HG02981 (cell line): ENCODE data around the gene EIF3F.
A peak's percentile ranks its signal among the peaks of the same experiment; 100 is the strongest.

Experiments used
- ATAC-seq: cut with Tn5 transposase; IDR thresholded peaks from one replicate; pipeline ENCODE4 v1.9.1; 2021; ENCODE audit warnings: mild to moderate bottlenecking, moderate library complexity; ENCODE audit not compliant: unreplicated experiment

Gene EIF3F, protein sequence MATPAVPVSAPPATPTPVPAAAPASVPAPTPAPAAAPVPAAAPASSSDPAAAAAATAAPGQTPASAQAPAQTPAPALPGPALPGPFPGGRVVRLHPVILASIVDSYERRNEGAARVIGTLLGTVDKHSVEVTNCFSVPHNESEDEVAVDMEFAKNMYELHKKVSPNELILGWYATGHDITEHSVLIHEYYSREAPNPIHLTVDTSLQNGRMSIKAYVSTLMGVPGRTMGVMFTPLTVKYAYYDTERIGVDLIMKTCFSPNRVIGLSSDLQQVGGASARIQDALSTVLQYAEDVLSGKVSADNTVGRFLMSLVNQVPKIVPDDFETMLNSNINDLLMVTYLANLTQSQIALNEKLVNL

DNA sequence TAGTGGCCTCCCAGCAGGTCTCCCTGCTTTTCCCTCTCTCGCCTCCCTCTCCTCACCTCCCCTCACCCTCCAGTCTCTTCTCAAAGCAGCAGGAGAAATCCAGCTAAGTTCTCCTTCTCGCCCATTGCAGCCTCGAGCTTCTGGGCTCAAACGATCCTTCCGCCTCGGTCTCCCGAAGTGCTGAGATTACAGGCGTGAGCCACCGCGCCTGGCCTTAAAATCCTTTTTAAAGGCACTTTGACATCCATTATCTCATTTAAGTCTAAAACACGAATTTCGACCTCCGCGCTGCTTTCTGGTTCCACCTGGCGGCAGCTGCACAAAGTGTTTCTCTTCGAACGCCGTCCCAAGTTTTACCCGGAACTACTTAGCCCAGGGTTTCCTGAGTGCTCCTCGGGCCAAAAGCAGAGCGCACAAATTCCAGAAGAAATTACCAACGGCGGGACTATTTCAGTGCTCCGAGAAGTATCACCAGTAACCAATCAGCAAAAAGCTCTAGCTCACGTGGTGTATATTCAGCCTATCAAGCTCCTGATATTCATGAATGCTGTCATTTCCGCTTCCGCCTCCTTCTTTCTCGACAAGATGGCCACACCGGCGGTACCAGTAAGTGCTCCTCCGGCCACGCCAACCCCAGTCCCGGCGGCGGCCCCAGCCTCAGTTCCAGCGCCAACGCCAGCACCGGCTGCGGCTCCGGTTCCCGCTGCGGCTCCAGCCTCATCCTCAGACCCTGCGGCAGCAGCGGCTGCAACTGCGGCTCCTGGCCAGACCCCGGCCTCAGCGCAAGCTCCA, at the start of gene EIF3F:
EIF3F (plus strand) TSS at position 570 of the 792 bp plus-strand sequence; CDS start at position 586, 16 bp downstream.
- peak; percentile 92 for ATAC-seq

DNA sequence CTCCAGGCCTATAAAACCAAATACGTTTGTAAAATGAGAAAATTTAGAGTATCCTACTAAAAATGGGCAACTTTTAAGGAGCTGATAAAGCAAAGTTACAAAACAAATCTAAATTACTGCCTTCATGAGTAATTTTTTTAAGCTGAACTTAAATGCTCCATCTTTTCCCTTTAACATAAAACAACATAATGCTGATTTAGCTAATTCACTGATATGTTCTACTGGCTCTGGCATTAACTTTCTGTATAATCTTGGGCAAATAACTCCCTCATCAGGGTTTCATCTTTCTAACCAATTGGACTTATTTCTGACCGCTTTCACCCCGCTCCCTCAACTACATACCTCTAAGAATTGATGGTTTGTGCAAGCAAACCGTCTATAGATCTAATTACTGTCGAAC, 46.0 kb upstream of the EIF3F start:
- no peak for ATAC-seq

GRCh38 chr11:7941608-7942007, 45.5 kb upstream of the EIF3F start, which contains the start of gene OR10A3:
TSS of gene OR10A3 (minus strand) at chr11:7941708. CDS start at chr11:7939520, 2,188 bp downstream.
- no peak for ATAC-seq

DNA sequence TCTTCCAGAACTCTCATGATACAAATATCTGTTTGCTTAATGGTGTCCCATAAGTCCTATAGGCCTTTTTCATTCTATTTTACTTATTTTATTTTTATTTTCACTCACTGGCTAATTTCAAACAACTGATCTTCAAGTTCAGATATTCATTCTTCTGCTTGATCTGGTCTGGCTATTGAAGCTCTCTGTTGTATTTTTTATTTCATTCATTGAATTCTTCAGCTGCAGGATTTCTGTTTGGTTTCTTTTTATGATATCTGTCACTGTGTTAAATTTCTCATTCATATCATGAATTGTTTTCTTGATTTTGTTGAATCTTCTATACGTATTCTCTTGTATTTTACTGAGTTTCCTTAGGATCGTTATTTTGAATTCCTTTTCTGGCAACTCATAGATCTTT, 43.0 kb upstream of the EIF3F start:
- ATAC-seq = no peak

GRCh38 chr11:7949934-7950333, 37.2 kb upstream of the EIF3F start:
- no peak for ATAC-seq

DNA sequence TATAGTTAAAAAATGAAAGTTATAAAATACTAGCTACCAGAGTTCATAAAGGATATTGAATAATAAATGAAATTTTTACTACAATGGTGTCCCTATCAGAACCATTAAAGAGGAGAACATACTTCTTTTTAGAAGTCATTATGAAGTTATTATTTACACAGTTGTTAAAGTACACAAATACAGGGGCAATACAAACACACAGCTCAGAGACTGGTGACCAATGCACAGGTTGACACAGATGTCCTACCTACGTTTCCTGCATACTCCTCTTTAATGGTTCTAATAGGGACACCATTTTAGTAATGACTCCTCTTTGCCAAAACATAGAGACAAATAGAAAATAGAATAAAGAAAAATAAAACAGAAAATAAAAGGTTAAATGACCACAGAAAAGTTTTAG, 31.9 kb upstream of the EIF3F start:
- ATAC-seq = no peak

- ATAC-seq = no peak
Observed at GRCh38 chr11:7964261-7964660, 22.9 kb upstream of the EIF3F start.

- ATAC-seq = no peak
Observed at GRCh38 chr11:7964873-7965272, 22.3 kb upstream of the EIF3F start.

- ATAC-seq = no peak
Observed at GRCh38 chr11:7965386-7965785, 21.8 kb upstream of the EIF3F start, which contains the start of gene NLRP10. TSS of gene NLRP10 (minus strand) at chr11:7965447. CDS start at chr11:7963495, 1,952 bp downstream.

DNA sequence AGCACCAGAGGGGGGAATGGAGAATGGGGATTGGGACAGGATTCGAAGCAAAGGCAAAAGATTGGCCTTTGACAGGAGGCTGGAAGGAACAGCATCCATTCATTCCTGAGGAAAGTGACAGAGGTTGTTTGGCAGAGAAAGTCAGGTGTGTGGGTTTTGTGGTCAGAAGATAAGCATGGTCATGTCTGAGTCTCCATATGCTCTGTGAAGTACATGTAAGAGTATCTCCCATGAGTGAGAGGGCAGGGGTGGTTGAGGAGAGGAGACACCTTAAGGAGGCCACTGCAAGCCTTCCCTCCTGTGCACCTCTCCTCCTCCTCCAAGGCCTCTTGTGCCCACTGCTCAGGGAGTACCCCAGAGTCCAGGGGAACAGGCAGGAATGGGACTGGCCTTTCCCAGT, 20.0 kb upstream of the EIF3F start:
- no peak for ATAC-seq

DNA sequence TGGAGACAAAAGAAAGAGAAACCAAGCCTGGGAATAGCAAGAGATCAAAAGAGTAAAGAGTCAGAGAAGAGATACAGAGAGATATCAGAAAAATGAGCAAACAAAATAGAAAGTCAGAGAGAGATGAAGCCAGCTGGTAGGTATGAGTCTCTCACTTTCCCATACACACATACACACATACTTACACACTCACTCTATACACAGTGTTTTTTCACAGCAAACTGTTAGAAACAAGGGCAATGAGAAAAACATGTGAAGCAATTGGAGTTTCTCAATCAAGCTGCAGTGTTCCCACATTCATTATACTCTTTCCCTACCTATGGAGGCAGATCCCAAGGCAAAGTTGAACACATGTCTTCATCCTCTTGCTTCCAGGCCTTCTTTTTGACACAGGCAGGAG, 19.3 kb upstream of the EIF3F start:
- no peak for ATAC-seq

- ATAC-seq = no peak
Observed at GRCh38 chr11:7968686-7969085, 18.5 kb upstream of the EIF3F start.

GRCh38 chr11:7969756-7970646, 17.1 kb upstream of the EIF3F start:
- no peak for ATAC-seq

DNA sequence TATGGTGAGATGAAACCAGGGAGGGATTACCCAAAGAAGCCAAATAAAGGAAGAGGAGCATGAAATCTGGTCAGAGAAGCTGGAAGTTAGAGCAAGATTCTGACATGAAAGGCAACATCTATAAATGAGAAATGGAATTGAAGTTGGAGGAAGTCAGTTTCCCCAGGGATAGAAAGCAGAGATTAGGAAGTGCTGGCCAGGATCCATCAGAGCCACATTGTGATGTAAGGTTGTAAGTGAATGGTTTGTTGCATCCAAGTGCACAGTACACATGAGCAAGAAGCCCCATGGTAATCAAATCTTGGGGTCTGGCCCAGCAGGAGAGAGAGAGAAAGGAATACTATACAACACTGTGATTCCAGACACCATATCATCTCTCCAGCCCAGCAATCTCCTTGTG, 15.3 kb upstream of the EIF3F start:
- no peak for ATAC-seq

GRCh38 chr11:7973011-7973410, 14.1 kb upstream of the EIF3F start:
- no peak for ATAC-seq

GRCh38 chr11:7974668-7975067, 12.5 kb upstream of the EIF3F start:
- no peak for ATAC-seq

DNA sequence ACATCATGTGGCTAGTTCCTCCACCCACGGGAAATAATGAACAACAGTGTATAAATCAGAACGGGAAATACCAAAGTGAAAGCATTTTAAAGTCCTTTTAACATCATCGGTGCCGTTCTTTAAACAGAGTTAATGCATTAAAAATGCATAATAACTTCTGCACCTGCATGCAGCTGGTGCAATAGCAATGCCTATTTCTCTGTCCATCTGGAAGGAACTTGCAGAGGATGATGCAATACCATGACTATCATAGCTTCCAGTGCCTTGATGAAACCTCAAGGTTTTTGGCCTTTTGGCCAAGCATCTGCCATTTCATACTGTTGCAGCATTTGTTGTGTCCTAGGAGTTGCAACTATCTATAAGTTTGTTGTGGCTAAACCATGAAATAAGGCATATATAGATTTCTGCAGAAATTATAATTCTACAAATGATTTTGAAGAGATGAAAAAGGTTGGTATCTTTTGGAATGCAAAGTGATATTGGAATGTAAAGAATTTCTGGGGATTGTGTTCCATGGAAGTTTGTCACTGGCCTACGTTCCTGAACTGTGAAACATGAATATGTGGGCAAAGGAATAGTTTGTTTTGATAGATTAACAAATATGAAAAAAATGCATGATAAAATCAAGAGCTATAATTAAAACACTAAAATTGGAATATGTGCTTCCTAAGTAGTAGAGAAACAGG, 9.8 kb upstream of the EIF3F start:
- ATAC-seq = no peak

DNA sequence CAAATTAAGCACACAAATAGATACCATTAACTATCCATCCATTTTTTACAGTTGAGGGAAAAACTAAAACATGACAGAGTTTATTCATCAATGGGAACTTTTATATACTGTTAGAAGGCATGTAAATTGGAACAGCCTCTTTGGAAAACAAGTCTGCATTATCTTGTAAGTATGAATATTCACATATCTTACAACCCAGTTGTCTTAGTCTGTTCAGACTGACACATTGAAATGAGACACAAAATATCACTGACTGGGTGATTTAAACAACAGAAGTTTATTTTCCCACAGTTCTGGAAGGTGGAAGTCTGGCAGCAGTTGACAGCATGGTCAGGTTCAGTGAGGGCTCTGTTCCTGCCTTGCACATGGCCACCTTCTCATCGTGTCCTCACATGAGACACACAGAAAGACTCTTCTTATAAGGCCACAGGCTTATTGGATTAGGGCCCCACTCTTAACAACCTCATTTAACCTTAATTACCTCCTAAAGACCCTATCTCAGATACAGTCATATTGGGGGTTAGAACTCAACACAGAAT, 5.4 kb upstream of the EIF3F start:
- no peak for ATAC-seq

DNA sequence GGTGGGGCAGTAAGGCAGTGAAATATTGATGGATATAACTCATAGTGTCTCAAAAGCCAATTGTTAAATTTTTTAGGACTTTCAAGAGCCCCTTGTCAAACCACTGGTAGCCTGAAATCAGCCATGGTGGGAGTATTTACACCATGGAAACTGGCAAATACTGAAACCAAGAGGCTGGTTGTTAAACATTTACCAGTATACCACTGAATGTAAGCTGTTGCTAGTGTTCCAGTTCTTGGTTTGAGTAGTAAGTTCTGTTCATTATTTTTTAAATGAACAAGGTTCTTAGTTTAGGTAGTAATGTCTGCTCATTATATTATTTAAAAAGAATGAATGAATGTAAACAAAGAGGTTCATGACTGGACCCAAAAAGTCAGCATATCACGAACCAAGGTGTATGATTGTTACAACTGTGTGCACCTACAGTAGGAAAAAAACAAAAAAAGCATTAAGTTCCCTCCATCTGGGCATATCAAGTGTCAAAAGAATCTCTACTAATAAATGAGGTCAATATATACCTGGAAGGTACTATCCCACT, 4.5 kb upstream of the EIF3F start:
- ATAC-seq = peak; percentile 45
